NCI-H1417 (cell line): ENCODE data around the gene RIN1.
A peak's percentile ranks its signal among the peaks of the same experiment; 100 is the strongest.

ENCODE experiments used
- DNase-seq, 3 experiments: peaks; one replicate each; lab custom pipeline; 2025; lab: John Stamatoyannopoulos, UW

RIN1 gene

GRCh38 chr11:66282468-66283455, 53.5 kb downstream of the RIN1 start:
- peak; percentile 98 to 99 (median 99) for DNase-seq
